ENCODE results near the gene OR6C74.

Gene OR6C74

DNA sequence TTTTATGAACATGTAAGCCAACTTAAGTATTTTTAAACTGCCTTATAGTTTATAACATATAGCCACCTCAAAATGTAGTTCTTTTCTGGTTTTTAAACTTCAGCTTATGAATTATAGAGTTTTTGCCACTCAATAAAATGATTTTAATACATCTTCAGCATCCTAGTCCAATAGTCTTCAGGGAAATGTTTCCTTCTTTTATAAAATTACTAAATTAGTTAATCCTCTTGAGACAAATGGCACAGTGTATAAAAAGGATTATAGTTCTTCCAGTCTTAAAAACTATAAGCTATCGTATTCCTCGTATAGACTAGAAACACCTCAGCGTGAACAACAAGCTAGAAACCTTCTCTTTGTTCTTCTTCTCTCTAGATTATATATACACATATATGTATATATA lies at the start of gene OR6C74:
Gene OR6C74, plus strand, starts transcription at position 301 of the 400 bp plus-strand sequence. CDS start 2,679 bp downstream, outside the sequence.
- no peak for DNase-seq

DNA sequence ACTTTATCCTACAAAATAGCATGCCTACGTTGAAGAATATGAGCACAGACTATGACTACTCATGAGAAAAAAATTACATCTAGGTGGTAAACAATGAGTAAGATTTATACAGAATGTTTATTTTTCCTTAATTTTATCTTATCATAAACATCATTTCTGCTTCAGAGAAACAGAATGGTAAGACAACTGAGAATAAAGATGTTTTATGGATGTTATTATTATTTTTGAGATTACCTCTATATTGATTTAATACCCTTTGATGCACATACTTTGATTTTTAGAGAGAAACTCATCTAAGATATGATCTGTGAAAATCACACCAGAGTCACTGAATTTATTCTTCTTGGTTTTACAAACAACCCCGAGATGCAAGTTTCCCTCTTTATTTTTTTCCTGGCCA lies 23.7 kb upstream of the OR6C74 start, which contains the start of gene OR10A7:
Gene OR10A7, plus strand, starts transcription at position 301 of the 400 bp plus-strand sequence. Its CDS starts 0 bp downstream, at position 301.
- no peak for DNase-seq

DNA sequence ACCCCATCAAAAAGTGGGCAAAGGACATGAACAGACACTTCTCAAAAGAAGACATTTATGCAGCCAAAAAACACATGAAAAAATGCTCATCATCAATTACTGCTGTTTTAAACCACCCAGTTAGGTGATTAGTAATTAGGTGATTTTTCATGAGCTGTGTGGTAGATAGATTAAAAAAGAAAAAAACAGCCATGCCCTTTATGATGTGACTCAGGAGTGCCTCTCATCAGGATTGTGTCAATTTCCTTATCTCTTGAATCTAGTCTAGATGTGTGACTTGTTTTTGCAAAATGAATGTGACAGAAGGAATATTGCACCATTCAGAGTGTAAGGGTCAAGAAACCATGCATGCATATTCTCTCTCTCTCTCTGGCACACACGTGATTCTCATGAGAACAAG lies 17.9 kb upstream of the OR6C74 start:
- no peak for DNase-seq

DNA sequence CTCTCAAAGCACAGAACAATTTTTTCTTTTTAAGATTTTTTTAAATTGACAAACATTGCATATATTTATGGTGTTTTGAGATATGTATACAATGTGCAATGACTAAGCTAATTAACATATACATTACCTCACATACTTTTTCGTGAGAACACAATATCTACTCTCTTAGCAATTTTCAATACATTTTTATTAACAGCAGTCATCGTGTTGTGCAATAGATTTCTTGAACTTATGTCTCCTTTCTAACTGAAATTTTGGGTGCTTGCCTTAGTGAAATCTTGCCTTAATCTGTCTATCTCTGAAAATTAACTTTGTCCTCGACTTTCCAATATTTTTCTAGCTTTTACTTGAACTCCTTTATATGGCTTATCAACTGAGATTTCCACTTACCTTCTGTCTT lies 16.8 kb upstream of the OR6C74 start:
- no peak for DNase-seq

DNA sequence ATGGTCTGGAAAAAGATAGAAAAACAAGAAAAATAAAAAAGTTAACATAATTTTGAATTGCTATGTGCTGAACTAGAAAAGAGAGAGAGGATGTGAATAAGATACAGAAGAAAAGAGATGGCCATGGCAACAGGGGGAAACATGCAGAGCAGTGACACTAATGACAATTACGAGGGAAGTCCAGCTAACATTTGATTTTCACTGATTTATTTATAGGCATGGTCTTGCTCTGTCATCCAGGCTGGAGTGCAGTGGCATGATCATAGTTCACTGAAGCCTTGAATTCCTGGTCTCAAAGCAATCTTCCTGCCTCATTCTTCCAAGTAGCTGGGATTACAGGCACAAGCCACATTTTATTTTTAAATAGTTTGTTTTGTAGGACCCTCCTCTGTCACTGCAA lies 1.8 kb downstream of the OR6C74 start:
- no peak for DNase-seq

DNA sequence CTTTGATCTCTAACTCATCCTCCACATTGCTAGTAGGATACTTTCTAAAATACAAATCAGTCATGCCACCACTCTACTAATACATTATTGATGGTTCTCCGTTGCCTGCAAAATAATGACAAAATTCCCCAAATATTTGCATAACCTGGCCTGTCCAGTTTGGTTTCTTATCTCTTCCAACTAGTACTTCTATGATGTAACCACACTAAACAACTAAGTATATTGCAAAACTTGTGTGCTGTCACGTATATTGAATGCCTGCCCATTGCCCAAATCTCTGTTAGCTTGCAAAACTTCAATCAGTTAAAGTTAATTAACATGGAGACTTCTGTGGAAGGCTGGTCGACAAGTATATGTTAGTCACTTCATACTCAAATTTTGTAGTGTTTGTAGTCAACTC lies 6.5 kb downstream of the OR6C74 start:
- no peak for DNase-seq

DNA sequence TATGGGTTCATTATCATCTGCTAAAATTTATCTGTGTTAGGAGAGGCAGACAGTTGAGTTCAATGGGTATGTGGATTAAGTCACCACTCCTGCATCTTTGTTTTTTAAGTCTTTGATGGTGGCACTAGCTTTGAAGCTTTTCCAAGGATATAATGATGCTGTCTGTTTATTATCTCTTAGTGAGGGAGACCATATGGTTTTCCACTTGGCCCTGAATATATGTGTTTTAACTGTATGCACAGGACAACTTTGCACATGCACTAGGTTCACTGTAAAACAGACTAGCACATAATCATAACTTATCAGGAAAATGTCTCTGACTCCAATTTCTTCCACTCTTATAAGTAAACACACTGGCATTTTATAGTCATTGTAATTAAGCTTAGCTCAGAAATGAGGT lies 8.9 kb downstream of the OR6C74 start:
- DNase-seq = no peak

DNA sequence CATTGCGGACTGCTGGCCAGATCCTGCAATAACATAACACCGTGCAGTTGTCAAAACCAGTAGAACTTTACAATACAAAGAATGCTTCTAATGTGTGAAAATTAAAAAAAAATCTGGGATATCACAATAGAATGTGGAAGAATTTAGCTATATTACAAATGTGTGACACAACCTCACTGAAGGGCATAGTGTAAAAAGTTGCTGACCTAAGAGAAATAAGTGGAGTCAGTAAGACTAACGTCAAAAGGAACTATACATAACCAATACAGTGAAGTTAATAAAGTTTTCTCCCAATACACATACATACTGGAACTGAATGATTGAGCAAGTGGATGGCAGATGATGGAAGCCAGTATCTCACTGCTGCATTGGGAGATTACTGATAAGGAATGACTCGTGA lies 12.4 kb downstream of the OR6C74 start:
- DNase-seq = no peak

DNA sequence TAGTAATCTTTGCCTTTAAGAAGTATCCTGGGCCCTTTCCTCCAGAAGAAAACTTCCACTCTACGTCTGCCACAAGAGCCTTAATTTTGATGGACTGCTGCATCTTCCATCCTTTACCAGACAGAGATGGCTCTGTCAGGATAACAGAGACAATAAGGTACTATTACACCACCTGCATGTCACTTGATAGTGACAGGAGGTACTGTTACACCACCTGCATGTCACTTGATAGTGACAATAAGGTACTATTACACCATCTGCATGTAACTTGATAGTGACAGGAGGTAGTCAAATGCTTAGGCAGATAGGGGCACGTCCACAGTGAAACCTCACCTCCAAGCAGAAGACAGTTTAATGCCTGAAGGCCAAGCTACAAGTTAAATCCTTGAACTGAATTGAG lies 13.9 kb downstream of the OR6C74 start:
- DNase-seq = no peak

DNA sequence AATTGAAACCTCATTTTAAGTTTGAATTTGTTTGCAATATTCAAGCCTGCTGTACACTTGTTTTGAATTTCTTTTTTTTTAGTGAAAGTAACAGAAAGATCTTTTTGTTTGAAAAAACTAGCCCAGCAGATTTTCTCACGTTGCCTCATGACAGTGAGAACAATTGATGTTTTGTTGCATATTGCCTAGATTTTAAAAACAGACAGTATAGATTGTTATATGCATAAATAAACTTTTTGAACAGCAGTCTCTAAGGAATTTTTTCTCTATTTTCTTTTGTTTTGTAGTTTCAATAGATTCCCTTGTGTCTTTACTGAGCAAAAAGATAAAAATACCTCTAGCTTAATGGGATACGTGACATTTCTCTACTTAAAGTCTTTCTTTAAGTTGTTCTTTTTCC lies 36.6 kb downstream of the OR6C74 start:
- no peak for DNase-seq

DNA sequence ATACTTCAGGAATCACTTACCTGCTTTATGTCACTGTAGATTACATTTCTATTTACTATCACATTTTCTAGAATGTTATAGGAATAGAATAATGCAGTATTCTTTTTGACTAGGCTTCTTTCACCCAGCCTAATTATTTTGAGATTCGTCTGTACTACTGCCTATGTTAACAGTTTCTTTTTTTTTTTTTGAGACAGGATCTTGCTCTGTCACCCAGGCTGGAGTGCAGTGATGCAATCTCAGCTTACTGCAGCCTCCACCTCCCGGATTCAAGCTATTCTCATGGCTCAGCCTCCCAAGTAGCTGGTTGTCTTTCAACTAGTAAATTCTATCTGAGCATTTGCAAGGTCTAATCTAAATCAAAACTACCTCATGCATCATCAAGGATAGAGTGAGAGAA lies 45.6 kb downstream of the OR6C74 start:
- DNase-seq = no peak
